Activated T-cell treated with anti-CD3 and anti-CD28 coated beads for 24 hours (primary cell): Measurements from ENCODE around the gene KCNC2.

Source experiments
- DNase-seq: peaks from one replicate; pipeline ENCODE4 v3.0.0-alpha.2; 2020; ENCODE audit warnings: low read depth

The KCNC2 gene

DNA sequence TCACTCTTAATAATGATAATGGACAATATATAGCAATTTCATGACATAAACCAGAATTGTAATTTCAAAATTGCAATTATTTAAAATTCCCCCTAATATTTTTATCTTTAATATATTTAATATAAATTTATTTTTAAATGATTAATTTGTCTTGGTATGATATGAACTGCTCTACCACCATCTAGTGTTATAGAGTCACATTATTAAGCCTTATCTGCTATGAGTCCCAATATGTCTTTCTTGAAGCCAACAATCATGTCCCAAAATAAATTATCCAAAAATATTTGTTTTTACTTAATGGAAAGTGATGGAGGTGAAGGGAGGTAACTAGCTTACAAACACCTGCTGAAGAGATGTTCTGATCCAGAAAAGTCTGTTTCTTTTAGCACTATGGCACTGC, 151.4 kb downstream of the KCNC2 start:
- no peak for DNase-seq

DNA sequence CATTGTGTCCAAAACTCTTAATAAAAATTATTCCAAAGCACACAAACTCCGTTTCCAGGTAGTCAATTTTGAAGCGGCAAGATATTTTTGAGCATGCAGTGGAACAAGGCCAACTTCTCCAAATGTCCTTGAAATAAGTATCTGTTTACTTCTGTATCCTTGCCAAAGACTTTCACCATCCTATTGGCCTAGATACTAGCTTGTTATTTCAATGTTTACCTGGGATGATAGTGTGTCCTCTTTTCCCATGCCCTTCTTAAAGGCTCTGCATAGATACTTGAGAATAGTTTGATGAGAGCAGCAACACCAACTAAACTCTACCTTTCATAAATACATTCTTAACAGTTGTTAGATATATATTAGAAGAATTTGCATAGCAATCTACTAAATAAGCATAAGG, 160.9 kb downstream of the KCNC2 start:
- no peak for DNase-seq

DNA sequence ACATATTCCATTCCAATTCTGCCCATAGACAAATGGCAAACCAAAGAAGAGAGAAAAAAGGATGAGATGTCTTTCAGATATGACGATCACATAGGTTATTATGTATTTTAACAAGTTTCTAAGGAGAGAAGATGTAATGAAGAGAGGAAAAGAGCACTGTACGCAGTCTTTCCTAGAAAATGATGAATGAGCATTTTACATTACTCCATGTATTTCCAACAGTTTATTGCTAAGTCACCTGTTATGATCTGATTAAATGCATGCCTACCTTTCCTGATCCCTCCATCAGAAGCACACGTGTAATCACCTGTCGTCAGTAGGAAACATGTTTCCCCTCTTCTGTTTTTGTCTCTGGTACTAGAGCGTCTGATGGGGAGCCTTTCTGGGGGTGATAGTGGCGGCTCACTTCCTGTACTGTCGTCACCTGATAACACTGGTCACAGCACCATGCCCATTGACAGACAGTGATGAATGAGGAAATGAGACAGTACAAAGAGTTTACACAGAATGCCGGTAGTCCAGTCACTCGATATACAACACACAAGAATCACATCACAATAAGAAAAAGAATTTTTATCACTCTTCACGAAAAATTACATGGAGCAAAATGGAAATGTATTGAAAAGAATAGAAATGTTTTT, 161.6 kb downstream of the KCNC2 start:
- DNase-seq = no peak

DNA sequence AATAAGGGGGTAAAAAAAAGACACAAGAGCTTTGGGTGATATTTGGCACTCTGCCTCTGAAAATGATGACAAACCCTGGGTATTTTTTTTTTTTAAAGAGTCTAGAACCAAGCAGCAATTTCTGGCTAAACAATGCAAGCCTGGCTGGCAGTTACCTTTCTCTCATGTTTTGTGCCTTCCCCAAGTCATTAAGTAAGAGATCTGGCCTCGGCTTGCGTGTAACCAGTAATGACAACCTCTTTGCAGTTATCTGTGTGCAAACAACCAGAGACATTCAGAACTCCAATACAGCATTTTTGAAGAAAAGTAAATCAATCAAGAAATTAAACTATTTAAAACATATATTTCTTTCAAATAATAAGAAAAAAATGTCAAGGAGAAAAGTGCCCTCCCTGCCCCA, 167.5 kb downstream of the KCNC2 start:
- DNase-seq = no peak

DNA sequence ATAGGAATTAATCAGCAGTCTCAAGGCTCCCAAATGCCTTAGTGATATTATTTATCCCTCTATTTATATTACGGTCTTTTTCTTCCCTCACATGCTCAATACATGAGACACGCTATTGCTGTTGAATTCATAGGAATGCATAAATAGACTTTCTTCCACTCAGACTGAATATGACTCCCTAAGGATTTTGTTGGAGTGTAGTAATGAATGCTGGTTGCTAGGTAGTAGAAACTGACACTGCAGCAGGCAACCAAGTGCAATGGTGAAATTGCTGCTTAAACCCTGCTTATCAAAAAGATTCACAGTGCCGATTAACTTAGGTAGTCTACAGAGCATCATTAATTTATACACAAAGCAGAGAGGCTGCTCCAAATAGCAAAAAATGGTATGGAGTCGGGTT, 168.2 kb downstream of the KCNC2 start:
- DNase-seq = no peak

DNA sequence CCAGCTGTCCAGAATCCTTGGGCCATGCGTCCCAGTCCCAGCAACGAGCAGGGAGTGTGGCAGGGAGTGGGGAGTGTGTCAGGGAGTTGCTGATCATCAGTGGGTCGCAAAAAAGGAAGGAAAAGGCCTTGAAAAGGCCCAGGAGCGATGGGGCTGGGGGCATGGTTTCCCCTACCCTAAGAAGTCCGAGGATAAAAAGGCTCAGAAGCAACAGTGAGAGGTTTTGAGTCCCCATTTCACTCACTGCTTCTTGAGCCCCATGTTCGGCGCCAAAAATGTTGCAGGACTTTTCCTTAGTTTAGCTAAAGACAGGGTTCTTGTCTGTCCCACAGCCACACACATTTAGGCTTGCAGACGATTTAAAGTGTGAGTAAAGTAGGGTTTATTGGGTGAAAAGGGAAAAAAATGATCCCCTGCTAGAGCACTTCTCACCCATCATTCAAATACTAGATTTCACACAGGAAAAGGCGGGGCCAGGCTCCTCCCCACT, 189.5 kb downstream of the KCNC2 start:
- no peak for DNase-seq

DNA sequence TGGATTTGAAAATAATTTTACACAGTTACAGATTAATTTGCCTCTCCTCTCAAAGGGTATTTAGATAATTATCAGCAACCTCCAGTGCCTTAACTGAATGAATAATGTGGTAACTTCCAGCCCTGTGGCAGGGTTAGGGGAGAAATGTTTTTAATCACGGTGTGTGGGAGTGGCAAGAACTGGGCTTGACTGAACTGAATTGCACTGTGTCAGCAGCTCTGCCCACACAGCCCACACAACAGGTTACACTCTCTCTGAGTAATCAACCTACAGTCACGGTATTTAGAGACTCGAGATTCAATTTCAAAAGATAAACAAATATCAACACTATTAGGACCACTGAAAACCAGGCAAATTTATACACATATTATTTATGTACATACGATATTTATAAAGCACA, 198.5 kb downstream of the KCNC2 start:
- no peak for DNase-seq

DNA sequence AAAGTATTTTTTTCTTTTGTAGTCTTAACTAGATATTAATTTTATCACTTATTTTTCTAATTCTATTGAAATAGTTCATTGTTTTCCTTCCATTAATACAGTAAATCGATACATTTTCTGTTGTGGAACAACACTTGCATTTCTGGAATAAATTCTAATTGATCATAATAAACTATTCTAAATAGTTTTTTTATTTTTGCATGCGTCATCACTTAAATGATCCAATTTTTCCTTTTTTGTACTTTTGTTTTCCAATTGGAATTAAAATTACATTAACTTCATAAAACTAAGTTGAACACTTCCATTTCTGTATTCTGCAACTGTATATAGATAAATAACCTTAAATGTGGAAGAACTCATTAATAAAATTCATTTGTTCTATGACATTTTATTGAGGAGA, 202.5 kb downstream of the KCNC2 start:
- DNase-seq = no peak

DNA sequence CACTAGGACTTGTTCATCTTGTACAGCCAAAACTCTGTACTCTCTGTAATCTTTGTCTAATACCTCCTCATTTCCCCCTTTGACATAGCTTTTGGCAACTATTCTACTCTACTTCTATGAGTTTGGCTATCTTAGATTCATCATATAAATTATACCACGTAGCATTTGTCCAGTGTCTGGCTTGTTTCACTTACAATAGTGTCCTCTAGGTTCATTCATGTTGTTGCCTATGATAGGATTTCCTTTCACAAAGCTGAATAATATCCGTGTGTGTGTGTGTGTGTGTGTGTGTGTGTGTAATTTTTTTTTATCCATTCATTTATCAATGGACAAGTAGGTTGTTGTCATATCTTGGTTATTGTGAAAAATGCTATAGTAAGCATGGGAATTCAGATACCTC, 209.5 kb downstream of the KCNC2 start:
- DNase-seq = no peak

DNA sequence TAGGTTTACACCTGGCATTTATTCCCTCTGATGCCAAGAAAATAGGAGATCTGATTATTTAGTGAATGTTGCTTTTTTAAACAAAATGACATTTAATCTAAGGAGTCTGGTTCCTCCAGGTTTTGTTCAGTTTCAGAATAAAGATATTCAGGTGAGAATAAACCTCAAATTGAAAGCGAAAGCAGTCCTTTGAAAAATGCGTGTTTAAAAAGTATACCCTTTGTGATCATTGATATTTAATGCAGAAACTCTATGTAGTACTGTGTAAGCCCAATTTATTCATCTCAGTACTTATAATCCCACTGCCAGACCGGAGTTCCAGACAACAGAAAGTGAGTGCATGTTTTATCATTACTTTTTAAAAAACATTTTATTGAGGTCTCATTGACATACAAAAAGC, 210.2 kb downstream of the KCNC2 start:
- no peak for DNase-seq
